Pancreas (tissue), 10 donors: Measurements from ENCODE around the gene COPG2. TPM values are rescaled to one million over a fixed set of nuclear protein-coding genes. Genes with fewer than 3 reads are reported as not detected.

Experiments used
- ATAC-seq, 4 donors: fragments of 200-7000 bp; cut with Tn5 transposase; one replicate each; pipeline versions ENCODE4 v1.8.0 to v1.9.1; 2020; ENCODE audit warnings: mild to moderate bottlenecking in 4 of 4, moderate library complexity in 4 of 4
- DNase-seq, 6 donors: peaks; one replicate each; pipeline ENCODE4 v3.0.0-alpha.2; 2020
- FAIRE-seq: peaks from 2 replicates; lab custom pipeline; 2012; peaks lifted over from hg19 to GRCh38; lab: Jason Lieb, UNC
- H3K27ac ChIP-seq, 4 donors: fragments of 200-600 bp; sonication (generic); 1 replicate in 3 of 4; 2 replicates in 1 of 4; pipeline versions ENCODE4 v1.5.0 to v1.8.0; 2020
- H3K27me3 ChIP-seq, 4 donors: fragments of 200-600 bp; one replicate each; pipeline ENCODE4 v1.8.0; 2021
- H3K36me3 ChIP-seq, 3 donors: fragments of 200-600 bp; sonication (generic) in 1 of 3; one replicate each; pipeline versions ENCODE4 v1.5.0 to v1.8.0; 2020 to 2021
- H3K4me1 ChIP-seq, 3 donors: fragments of 200-600 bp; one replicate each; pipeline ENCODE4 v1.8.0; 2021
- H3K4me3 ChIP-seq, 4 donors: fragments of 200-600 bp; sonication (generic) in 2 of 4; one replicate each; pipeline versions ENCODE4 v1.5.0 to v1.8.0; 2020 to 2021
- H3K9me3 ChIP-seq, 4 donors: fragments of 200-600 bp; one replicate each; pipeline ENCODE4 v1.8.0; 2021
- CTCF ChIP-seq, 4 donors: fragments of 200-600 bp; sonication (generic) in 3 of 4; IDR thresholded peaks; one replicate each; pipeline versions ENCODE4 v1.5.0 to v1.8.0; 2021; ENCODE audit warnings: antibody characterized with exemption in 4 of 4
- WGBS, 2 donors: extraction: QIAGEN DNeasy Blood & Tissue Kit; methylation state at CpG; one replicate each; pipeline ENCODE4 v1.1.7; 2013; 5-methylcytosine and 5-hydroxymethylcytosine counted together
- intact Hi-C, 3 donors: fragments of 100-400 bp; cut with DNase I; formaldehyde crosslinking; loops; one replicate each; pipeline versions ENCODE4 v1.11.1 to v1.14.2; 2022
- microRNA-seq, 2 donors: library from miRNA; unstranded; fragments of <30 nt; microRNA quantifications; one replicate each; pipeline versions ENCODE4 to v1.1.0, GENCODE V29; 2019 to 2020
- polyA plus RNA-seq, 2 donors: library from polyadenylated mRNA; stranded (reverse); fragments of 200-250 nt; gene quantifications; one replicate each; pipeline ENCODE4 v1.2.3, GENCODE V29; 2013
- total RNA-seq, 6 donors: library from RNA; stranded (reverse); fragmentation: NEBNext Ultra II Directional in 4 of 6; extraction: Animal tissue kit (Norgen Biotek cat#: 25700) in 4 of 6; gene quantifications; one replicate each; pipeline versions ENCODE4 v1.2.1 to v1.2.4, GENCODE V29; 2021 to 2023
- donor health status: healthy with polysubstance abuse.
- donor health status: DM: no; HTN: no; CAD: no; lungs with moderate emphysema.
- donor health status: DM: no; HTN: no; CAD: no.
- donor health status: control.
- donor health status: control.
- donor health status: Bipolar disorder and iron deficiency.
- donor health status: DM: yes; HTN: yes; CAD: no.
- donor health status: DM: no; HTN: no; CAD: no.
- donor health status: DM: no; HTN: no; CAD: no.
- donor health status: DM: yes; HTN: yes; CAD: no.

COPG2 gene
- total and polyA plus RNA-seq, 8 donors, result 3.8 to 13.5 (median 8.4) TPM

GRCh38 chr7:130468612-130469011, 199.9 kb downstream of the COPG2 start:
- FAIRE-seq (no peak), DNase-seq (no peak), ATAC-seq (no peak)
- Histone ChIP-seq H3K4me3 (no peak overlapping the region), H3K36me3 (no peaks in the 10 kb centered on the region), H3K4me1 (peaks cover 0 to 8% (median 7%) of the 10 kb centered on the region in 3 donors), H3K9me3 (no peaks in the 10 kb centered on the region), H3K27ac (no peak overlapping the region), H3K27me3 (no peaks in the 10 kb centered on the region)
- intact Hi-C loops, result no loop called here
- WGBS, 2 donors, result 91 to 97% methylated on average over 1 of the region's 1 CpG
- TF ChIP-seq CTCF (IDR thresholded peaks at IDR 0.05), result no peak

- no peak for FAIRE-seq
- Histone ChIP-seq H3K27me3 (no peaks in the 10 kb centered on the region), H3K9me3 (no peaks in the 10 kb centered on the region), H3K4me3 (no peak overlapping the region), H3K27ac (peak overlapping the region in 1 of 4 donors; percentile 14), H3K36me3 (no peaks in the 10 kb centered on the region), H3K4me1 (peaks cover 0 to 10% (median 8%) of the 10 kb centered on the region in 3 donors)
- no peak for TF ChIP-seq CTCF (IDR thresholded peaks at IDR 0.05)
- intact Hi-C loops, result no loop called here
- peak; percentile 87 to 96 (median 91) for ATAC-seq
- WGBS, 2 donors, result 40 to 41% methylated on average over 4 of the region's 4 CpGs
- no peak for DNase-seq
These were observed 204.8 kb downstream of the COPG2 start for GRCh38 chr7:130463553-130464434.

GRCh38 chr7:130461272-130461671, 207.3 kb downstream of the COPG2 start:
- ATAC-seq (no peak), FAIRE-seq (no peak), DNase-seq (no peak)
- peaks cover 0 to 10% (median 8%) of the 10 kb centered on the region in 3 donors for H3K4me1 ChIP-seq
- no peaks in the 10 kb centered on the region for H3K9me3 ChIP-seq
- H3K4me3 ChIP-seq, result no peak overlapping the region
- no peaks in the 10 kb centered on the region for H3K27me3 ChIP-seq
- intact Hi-C loops, result no loop called here
- no peak for TF ChIP-seq CTCF (IDR thresholded peaks at IDR 0.05)
- H3K27ac ChIP-seq, result no peak overlapping the region
- WGBS, 2 donors, result 41 to 83% methylated on average over 2 of the region's 2 CpGs
- H3K36me3 ChIP-seq, result no peaks in the 10 kb centered on the region

GRCh38 chr7:130458257-130458656, 210.3 kb downstream of the COPG2 start:
- no peak overlapping the region for H3K4me3 ChIP-seq
- DNase-seq (no peak), FAIRE-seq (no peak), ATAC-seq (no peak)
- 86 to 90% methylated on average over 2 of the region's 2 CpGs for WGBS, 2 donors
- no peak overlapping the region for H3K27ac ChIP-seq
- no peaks in the 10 kb centered on the region for H3K9me3 ChIP-seq
- no peaks in the 10 kb centered on the region for H3K27me3 ChIP-seq
- H3K36me3 ChIP-seq, result no peaks in the 10 kb centered on the region
- H3K4me1 ChIP-seq, result no peaks in the 10 kb centered on the region
- intact Hi-C loops, result no loop called here
- no peak for TF ChIP-seq CTCF (IDR thresholded peaks at IDR 0.05)

Small RNA genes within 50 kb of the gene (microRNA-seq; reads per million reads assigned to microRNA genes)
- gene MIR335, result 4,306 to 12,564 reads per million in 2 donors

Other genes with a start within 250 kb of the COPG2 start
- gene CEP41, start 227.7 kb downstream of the COPG2 start, total RNA-seq, result 10 to 100 TPM in 1 of 6 donors, 1 to 10 TPM in 5; 3.5 to 10.3 (median 4.5) TPM
- gene CEP41, start 227.7 kb downstream of the COPG2 start, polyA plus RNA-seq, result 1 to 10 TPM; 1.8 to 4.9 TPM
- gene MEST, start 176.7 kb downstream of the COPG2 start, total RNA-seq, result 10 to 100 TPM; 23.5 to 56.4 (median 33.0) TPM
- 10 to 100 TPM; 17.0 to 21.2 TPM for gene MEST, start 176.7 kb downstream of the COPG2 start, polyA plus RNA-seq
- gene TSGA13, start 17.8 kb upstream of the COPG2 start, total RNA-seq, result not detected
- gene TSGA13, start 17.8 kb upstream of the COPG2 start, polyA plus RNA-seq, result not detected
- gene KLF14, start 65.5 kb upstream of the COPG2 start, total RNA-seq, result under 1 TPM; 0.15 to 0.40 (median 0.24) TPM
- gene KLF14, start 65.5 kb upstream of the COPG2 start, polyA plus RNA-seq, result under 1 TPM; 0.09 to 0.15 TPM